HUES48 (cell line): ENCODE data around the gene ZBTB4.

Source experiments
- H3K27ac ChIP-seq: one replicate; pipeline ENCODE4 v1.7.0; 2013; ENCODE audit warnings: low read depth, low read length, inconsistent platforms
- H3K27me3 ChIP-seq: 2 replicates; pipeline ENCODE4 v1.6.1; 2013; ENCODE audit warnings: mild to moderate bottlenecking, low read length; ENCODE audit not compliant: control insufficient read depth, insufficient read depth
- H3K36me3 ChIP-seq: 2 replicates; pipeline ENCODE4 v1.6.1; 2013; ENCODE audit warnings: low read length; ENCODE audit not compliant: control insufficient read depth, insufficient read depth
- H3K4me1 ChIP-seq: 2 replicates; pipeline ENCODE4 v1.6.1; 2013; ENCODE audit warnings: mild to moderate bottlenecking, low read length; ENCODE audit not compliant: control insufficient read depth, insufficient read depth
- H3K4me3 ChIP-seq: 2 replicates; pipeline ENCODE4 v1.5.1; 2013; ENCODE audit warnings: mild to moderate bottlenecking, low read depth, low read length
- H3K9ac ChIP-seq: 2 replicates; pipeline ENCODE4 v1.6.1; 2013; ENCODE audit warnings: mild to moderate bottlenecking, low read depth, low read length, moderate library complexity
- H3K9me3 ChIP-seq: 2 replicates; pipeline ENCODE4 v1.6.1; 2013; ENCODE audit warnings: low read length; ENCODE audit not compliant: control insufficient read depth, insufficient read depth

The ZBTB4 gene

DNA sequence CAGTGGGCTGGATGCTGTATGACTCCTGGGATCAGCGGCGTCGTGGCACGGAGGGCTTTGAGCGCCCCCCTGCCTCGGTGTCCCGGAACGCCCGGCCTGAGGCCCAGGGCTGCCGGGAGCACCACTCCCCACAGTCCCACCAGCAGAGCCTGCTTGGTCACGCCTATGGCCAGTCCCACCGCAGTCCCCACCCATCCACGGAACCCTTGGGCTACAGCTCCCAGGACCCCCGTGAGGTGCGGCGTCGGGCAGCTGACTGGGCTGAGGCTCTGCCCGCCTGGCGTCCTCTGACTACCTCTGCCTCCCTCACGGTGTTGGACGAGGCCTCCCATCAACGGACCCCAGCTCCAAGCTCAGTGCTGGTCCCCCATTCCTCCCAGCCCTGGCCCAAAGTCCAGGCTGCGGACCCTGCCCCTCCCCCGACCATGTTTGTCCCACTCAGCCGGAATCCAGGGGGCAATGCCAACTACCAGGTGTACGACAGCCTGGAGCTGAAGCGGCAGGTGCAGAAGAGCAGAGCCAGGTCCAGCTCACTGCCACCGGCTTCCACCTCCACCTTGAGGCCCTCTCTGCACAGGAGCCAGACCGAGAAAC lies 52.4 kb downstream of the ZBTB4 start:
- H3K9ac ChIP-seq: no peak overlapping the region
- no peak overlapping the region for H3K4me3 ChIP-seq

DNA sequence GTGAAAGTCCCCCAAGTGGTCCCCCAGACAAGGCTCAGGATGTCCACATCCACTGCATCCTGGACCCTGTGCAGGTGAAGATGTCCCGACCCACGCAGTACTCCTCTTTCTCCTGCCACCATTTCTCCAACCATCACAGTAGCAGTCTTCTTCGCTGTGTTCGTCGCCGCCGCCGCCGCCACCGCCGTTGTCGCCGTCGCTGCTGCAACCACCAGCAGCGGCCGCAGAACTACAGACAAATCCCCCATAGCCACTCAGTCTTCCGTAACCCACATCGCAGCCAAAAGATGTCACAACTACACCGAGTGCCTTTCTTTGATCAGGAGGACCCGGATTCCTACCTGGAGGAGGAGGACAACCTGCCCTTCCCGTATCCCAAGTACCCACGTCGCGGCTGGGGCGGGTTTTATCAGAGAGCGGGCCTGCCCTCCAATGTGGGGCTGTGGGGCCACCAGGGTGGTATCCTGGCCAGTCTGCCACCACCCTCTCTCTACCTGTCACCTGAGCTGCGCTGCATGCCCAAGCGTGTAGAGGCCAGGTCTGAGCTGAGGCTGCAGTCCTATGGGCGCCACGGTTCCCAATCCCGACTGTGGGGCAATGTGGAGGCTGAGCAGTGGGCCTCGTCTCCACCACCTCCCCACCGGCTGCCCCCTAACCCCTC lies 53.1 kb downstream of the ZBTB4 start:
- H3K9ac ChIP-seq: no peak overlapping the region
- H3K4me1 ChIP-seq: no peaks in the 10 kb centered on the region
- no peaks in the 10 kb centered on the region for H3K9me3 ChIP-seq
- H3K36me3 ChIP-seq: no peaks in the 10 kb centered on the region
- H3K27me3 ChIP-seq: no peaks in the 10 kb centered on the region
- H3K27ac ChIP-seq: no peak overlapping the region
- no peak overlapping the region for H3K4me3 ChIP-seq

More for the DNA sequence above, 52.4 kb downstream of the ZBTB4 start:
- H3K9me3 ChIP-seq: no peaks in the 10 kb centered on the region
- no peak overlapping the region for H3K27ac ChIP-seq
- H3K4me1 ChIP-seq: no peaks in the 10 kb centered on the region
- no peaks in the 10 kb centered on the region for H3K27me3 ChIP-seq
- no peaks in the 10 kb centered on the region for H3K36me3 ChIP-seq

DNA sequence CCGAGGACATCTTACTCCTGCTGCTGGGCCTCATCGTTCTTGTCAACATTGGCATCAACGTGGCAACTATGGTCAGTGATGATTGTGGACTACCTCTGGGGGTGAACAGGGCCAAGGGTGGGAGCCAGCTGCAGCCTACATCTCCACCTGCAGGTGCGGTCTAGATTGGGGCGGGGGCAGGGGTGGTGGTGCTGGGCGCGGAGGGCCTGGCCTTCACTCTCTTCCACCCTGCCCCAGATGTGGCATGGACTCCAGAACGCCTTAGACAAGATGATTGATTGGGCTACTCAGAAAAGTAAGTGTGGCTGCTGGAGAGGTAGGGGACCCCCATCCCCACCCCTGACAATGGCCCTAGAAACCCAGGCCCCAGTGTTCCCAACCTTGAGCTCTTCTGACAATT lies 53.7 kb downstream of the ZBTB4 start:
- Histone ChIP-seq H3K9ac (no peak overlapping the region), H3K9me3 (no peaks in the 10 kb centered on the region), H3K27me3 (no peaks in the 10 kb centered on the region), H3K36me3 (no peaks in the 10 kb centered on the region), H3K4me3 (no peak overlapping the region), H3K4me1 (no peaks in the 10 kb centered on the region), H3K27ac (no peak overlapping the region)

DNA sequence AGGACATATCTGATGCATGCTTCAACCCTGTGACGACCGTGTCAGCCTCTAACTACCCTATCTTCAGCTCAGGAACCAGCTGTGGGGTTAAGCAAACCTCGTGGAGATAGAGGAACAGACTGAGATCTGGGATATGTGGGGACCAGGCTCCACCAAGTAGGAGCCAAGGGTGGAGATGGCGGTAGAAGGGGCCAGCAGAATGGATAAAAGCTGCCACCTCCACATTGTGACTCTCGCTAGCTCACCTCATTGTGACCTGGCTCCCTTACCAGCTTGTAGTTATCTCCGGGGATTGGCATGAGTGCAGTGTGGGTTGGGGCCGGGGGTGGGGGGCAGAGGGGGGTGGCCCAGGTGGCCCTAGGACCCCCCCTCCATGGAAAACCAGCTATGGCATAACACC lies 54.1 kb downstream of the ZBTB4 start, which contains the start of gene SPEM2:
Gene SPEM2, plus strand, starts transcription at position 301 of the 400 bp plus-strand sequence. Its CDS starts 73 bp downstream, at position 374.
- Histone ChIP-seq H3K9me3 (no peaks in the 10 kb centered on the region), H3K27me3 (no peaks in the 10 kb centered on the region), H3K36me3 (no peaks in the 10 kb centered on the region), H3K4me1 (no peaks in the 10 kb centered on the region), H3K27ac (no peak within 1 kb of the TSS), H3K9ac (no peak within 1 kb of the TSS), H3K4me3 (no peak within 1 kb of the TSS)

DNA sequence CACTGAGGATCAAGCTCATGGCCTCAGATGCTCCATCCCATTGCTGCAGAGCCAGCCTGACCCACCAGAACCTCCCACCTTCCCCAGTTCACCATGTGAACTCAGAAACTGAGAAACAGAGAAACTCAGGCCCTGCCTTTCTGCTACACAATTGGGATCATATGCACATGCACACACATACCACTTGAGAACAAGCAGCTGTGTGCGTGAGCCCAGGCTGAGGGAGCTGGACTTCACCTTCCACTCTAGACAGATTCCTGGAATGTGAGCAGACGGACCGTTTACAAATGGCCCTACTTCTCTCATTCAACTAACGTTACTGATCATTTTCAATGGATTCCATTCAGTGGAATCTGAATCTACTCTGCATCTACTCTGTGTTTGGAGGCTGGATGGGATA lies 55.8 kb downstream of the ZBTB4 start:
- Histone ChIP-seq H3K9me3 (no peaks in the 10 kb centered on the region), H3K9ac (no peak overlapping the region), H3K36me3 (no peaks in the 10 kb centered on the region), H3K4me1 (no peaks in the 10 kb centered on the region), H3K4me3 (no peak overlapping the region), H3K27ac (no peak overlapping the region), H3K27me3 (no peaks in the 10 kb centered on the region)

DNA sequence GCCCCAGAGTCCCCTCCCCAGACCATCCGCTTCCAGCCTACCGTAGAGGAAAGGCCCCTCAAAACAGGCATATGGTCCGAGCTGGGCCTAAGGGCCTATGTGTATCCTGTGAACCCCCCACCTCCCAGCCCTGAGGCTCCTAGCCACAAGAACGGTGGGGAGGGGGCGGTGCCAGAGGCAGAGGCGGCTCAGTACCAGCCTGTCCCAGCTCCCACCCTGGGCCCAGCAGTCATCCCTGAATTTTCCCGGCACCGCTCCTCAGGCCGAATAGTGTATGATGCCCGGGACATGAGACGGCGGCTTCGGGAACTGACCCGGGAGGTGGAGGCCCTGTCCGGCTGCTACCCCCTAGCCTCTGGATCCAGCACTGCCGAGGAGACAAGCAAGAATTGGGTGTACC lies 58.2 kb downstream of the ZBTB4 start:
- Histone ChIP-seq H3K9me3 (no peaks in the 10 kb centered on the region), H3K4me1 (no peaks in the 10 kb centered on the region), H3K9ac (no peak overlapping the region), H3K4me3 (no peak overlapping the region), H3K36me3 (peaks cover 14% of the 10 kb centered on the region; the same call in 1 of the 2 replicates), H3K27me3 (no peaks in the 10 kb centered on the region), H3K27ac (no peak overlapping the region)

DNA sequence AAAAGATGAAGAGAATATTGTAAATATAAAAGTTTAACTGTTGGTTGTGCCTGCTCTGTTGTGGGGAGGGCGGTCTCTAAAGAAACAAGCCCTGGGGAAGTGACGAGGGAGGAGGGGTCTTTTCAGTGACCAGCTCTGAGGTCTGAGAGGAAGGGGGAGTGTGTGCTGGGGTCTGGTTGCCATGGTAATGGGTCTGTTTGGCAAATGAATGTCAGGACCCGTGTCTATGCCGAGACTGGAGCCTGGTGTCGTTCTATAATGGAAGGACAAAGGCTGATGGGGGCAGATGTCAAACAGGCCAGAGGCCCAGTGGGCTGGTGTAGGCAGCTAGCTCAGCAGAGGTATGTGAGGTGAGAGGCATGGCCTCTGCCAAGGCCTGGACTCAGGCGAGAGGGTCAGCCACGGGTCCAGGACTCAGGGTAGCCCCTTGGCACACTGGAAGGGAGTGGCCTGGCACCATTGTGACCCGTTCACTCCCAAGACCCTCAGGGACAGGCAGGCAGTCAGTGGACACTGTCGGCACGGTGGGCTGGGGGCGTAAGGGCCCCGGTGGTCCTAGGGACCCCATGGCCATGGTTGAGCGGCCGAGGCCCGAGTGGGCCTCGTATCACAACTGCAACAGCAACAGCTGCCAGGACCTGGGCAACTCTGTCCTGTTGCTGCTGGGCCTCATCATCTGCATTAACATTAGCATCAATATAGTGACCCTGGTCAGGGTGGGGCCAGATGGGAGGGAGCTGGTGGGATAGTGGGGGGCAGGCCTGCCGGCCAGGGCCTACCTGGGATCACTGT lies 59.4 kb downstream of the ZBTB4 start, which contains the start of gene SPEM1:
Gene SPEM1, plus strand, starts transcription at position 506 of the 792 bp plus-strand sequence. Its CDS starts 61 bp downstream, at position 567.
- H3K9me3 ChIP-seq: no peaks in the 10 kb centered on the region
- peaks cover 26% of the 10 kb centered on the region for H3K36me3 ChIP-seq
- H3K4me1 ChIP-seq: no peaks in the 10 kb centered on the region
- no peak within 1 kb of the TSS for H3K4me3 ChIP-seq
- no peak within 1 kb of the TSS for H3K27ac ChIP-seq
- H3K27me3 ChIP-seq: no peaks in the 10 kb centered on the region
- no peak within 1 kb of the TSS for H3K9ac ChIP-seq

DNA sequence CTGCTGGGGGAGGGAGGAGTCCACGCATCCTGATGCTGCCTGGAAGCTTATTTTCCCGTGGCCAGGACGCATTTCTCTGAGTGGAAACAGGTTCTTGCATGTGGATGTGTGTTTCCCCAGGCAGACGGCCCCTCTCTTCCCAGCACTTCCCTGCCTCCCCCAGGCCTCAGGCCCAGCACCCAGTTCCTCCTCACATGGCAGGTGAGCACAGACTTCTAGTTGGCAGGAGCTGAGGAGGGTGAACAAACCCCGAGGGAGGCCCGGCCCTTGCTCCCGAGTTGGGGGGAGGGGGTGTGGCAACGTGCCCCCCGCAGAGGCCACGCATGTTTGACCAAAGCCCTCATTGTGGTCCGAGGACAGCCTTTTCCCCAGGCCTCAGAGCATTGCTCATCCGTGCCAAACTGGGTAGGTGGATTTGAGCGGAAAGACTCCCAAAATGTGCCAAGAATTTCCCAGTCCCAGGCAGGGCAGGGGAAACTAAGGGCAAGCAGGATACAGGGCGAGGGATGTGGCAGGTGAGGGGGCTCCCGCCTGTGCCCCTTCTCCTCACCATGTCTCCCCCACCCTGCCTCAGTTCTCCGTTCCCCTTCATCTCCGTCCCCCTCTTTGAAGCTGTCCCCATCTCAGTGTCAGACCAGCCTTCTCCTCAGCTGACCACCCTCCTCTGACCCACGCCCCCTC lies 60.8 kb downstream of the ZBTB4 start:
- Histone ChIP-seq H3K4me1 (no peaks in the 10 kb centered on the region), H3K4me3 (no peak overlapping the region), H3K9ac (no peak overlapping the region), H3K36me3 (peaks cover 33% of the 10 kb centered on the region), H3K9me3 (no peaks in the 10 kb centered on the region), H3K27me3 (no peaks in the 10 kb centered on the region), H3K27ac (no peak overlapping the region)

DNA sequence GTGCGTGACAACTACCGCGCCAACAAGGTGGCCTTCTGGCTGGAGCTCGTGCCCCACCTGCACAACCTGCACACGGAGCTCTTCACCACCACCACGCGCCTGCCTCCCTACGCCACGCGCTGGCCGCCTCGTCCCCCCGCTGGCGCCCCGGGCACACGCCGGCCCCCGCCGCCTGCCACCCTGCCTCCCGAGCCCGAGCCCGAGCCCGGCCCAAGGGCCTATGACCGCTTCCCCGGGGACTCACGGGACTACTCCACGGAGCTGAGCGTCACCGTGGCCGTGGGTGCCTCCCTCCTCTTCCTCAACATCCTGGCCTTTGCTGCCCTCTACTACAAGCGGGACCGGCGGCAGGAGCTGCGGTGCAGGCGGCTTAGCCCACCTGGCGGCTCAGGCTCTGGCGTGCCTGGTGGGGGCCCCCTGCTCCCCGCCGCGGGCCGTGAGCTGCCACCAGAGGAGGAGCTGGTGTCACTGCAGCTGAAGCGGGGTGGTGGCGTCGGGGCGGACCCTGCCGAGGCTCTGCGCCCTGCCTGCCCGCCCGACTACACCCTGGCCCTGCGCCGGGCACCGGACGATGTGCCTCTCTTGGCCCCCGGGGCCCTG lies 62.3 kb downstream of the ZBTB4 start:
- Histone ChIP-seq H3K4me3 (no peak overlapping the region), H3K9me3 (no peaks in the 10 kb centered on the region), H3K9ac (no peak overlapping the region), H3K36me3 (peaks cover 33% of the 10 kb centered on the region), H3K27me3 (no peaks in the 10 kb centered on the region), H3K4me1 (no peaks in the 10 kb centered on the region), H3K27ac (no peak overlapping the region)

DNA sequence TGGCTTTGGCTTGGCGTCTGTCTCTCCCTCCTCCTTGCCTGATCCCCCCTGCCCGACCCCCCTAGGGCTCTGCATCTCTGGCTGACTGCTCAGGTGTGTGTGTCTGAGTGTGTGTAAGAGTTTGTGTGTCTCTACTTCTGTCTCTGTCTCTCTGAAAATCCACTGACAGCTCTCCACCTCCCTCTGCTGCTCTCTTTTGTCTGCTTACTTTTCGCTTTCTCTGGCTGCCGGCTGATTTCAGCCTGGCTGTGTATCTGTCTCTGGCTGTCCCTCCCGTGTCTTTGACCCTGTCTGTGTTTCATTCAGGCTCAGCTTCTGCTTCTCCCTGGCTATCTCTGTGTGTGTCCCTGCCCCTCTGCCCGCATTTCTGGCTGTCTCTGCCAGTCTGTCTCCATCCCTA lies 63.1 kb downstream of the ZBTB4 start:
- no peaks in the 10 kb centered on the region for H3K27me3 ChIP-seq
- H3K27ac ChIP-seq: no peak overlapping the region
- H3K9me3 ChIP-seq: no peaks in the 10 kb centered on the region
- H3K4me1 ChIP-seq: no peaks in the 10 kb centered on the region
- no peak overlapping the region for H3K4me3 ChIP-seq
- H3K9ac ChIP-seq: no peak overlapping the region
- H3K36me3 ChIP-seq: peaks cover 33% of the 10 kb centered on the region
